NCI-H510A (cell line): Measurements from ENCODE around the gene MPEG1.

Source experiments
- DNase-seq: peaks from one replicate; lab custom pipeline; 2025; lab: John Stamatoyannopoulos, UW

The MPEG1 gene

GRCh38 chr11:59216641-59217564 is 4.2 kb upstream of the MPEG1 start:
- DNase-seq = no peak

- no peak for DNase-seq
These were observed 1.6 kb upstream of the MPEG1 start for GRCh38 chr11:59214141-59214893.

- no peak for DNase-seq
These were observed 505 bp downstream of the MPEG1 start for GRCh38 chr11:59212222-59212621.

- DNase-seq = no peak
These were observed 3.8 kb downstream of the MPEG1 start for GRCh38 chr11:59208956-59209355.

- no peak for DNase-seq
These were observed 4.7 kb downstream of the MPEG1 start for GRCh38 chr11:59207988-59208451.

GRCh38 chr11:59206635-59207034 is 6.1 kb downstream of the MPEG1 start:
- DNase-seq = no peak

GRCh38 chr11:59205648-59206047 is 7.1 kb downstream of the MPEG1 start:
- no peak for DNase-seq

- DNase-seq = no peak
These were observed 8.0 kb downstream of the MPEG1 start for GRCh38 chr11:59204746-59205145.

- DNase-seq = no peak
These were observed 11.4 kb downstream of the MPEG1 start for GRCh38 chr11:59201353-59201752.

GRCh38 chr11:59200423-59200746 is 12.3 kb downstream of the MPEG1 start:
- DNase-seq = no peak

GRCh38 chr11:59199546-59200422 is 12.9 kb downstream of the MPEG1 start:
- no peak for DNase-seq

GRCh38 chr11:59198726-59199125 is 14.0 kb downstream of the MPEG1 start:
- DNase-seq = no peak

GRCh38 chr11:59197991-59198390 is 14.7 kb downstream of the MPEG1 start:
- DNase-seq = no peak

- DNase-seq = no peak
These were observed 15.9 kb downstream of the MPEG1 start for GRCh38 chr11:59196777-59197176.

- no peak for DNase-seq
These were observed 17.1 kb downstream of the MPEG1 start for GRCh38 chr11:59195586-59195985.

GRCh38 chr11:59193587-59194130 is 19.1 kb downstream of the MPEG1 start:
- no peak for DNase-seq

GRCh38 chr11:59192446-59193020 is 20.2 kb downstream of the MPEG1 start:
- no peak for DNase-seq

GRCh38 chr11:59191890-59192289 is 20.8 kb downstream of the MPEG1 start:
- no peak for DNase-seq

GRCh38 chr11:59191095-59191494 is 21.6 kb downstream of the MPEG1 start:
- no peak for DNase-seq

- DNase-seq = no peak
These were observed 22.7 kb downstream of the MPEG1 start for GRCh38 chr11:59189986-59190385.

- no peak for DNase-seq
These were observed 23.8 kb downstream of the MPEG1 start for GRCh38 chr11:59188954-59189353.

- no peak for DNase-seq
These were observed 25.1 kb downstream of the MPEG1 start for GRCh38 chr11:59187587-59187986.
